ENCODE results near the gene B4GALNT1. TPM values are rescaled to one million over a fixed set of nuclear protein-coding genes. Genes with fewer than 3 reads are reported as not detected.

The B4GALNT1 gene
- total and polyA plus RNA-seq, 10 of the 15 experiments (the other 5 are each of a cell fraction or from before 2014, with no cell fraction given): 0.01 to 0.38 (median 0.14) TPM; not detected in 3

GRCh38 chr12:57623385-57623784 lies 9.6 kb downstream of the B4GALNT1 start:
- Histone ChIP-seq H3K4me1 (ENCODE audit: control insufficient read depth, insufficient read depth, low read length) (peaks cover 6% of the 10 kb centered on the region), H3K4me2 (ENCODE audit: control insufficient read depth, insufficient read depth) (no peak overlapping the region), H2AFZ (ENCODE audit: control insufficient read depth, low read depth, low read length) (no peak overlapping the region), H3K79me2 (ENCODE audit: control insufficient read depth, insufficient read depth, low read length) (no peaks in the 10 kb centered on the region), H3K9ac (ENCODE audit: control insufficient read depth, insufficient read depth, low read length) (no peak overlapping the region), H3K36me3 (ENCODE audit: control insufficient read depth in 2 of 2, insufficient read depth in 2 of 2, low read length in 1 of 2) (no peaks in the 10 kb centered on the region), H3K4me3 (no peak overlapping the region), H3K9me3 (replicated peaks; ENCODE audit: control insufficient read depth, insufficient read depth, low read length) (no peaks in the 10 kb centered on the region), H3K27me3 (replicated peaks in 1 of 2; ENCODE audit: control insufficient read depth in 2 of 2, insufficient read depth in 2 of 2, low read length in 1 of 2) (peaks cover 33 to 35% of the 10 kb centered on the region in 2 experiments; a peak in 3 of 4 replicates), H3K27ac (ENCODE audit: control insufficient read depth, insufficient read depth) (no peak overlapping the region), H4K20me1 (ENCODE audit: control insufficient read depth, insufficient read depth) (no peaks in the 10 kb centered on the region)
- TF ChIP-seq POLR2AphosphoS2 (IDR thresholded peaks at IDR 0.05; ENCODE audit: low read depth, low read length) (no peak), SMAD5 (IDR thresholded peaks at IDR 0.05; ENCODE audit: low read depth) (no peak), BACH1 (IDR thresholded peaks at IDR 0.05; ENCODE audit: borderline replicate concordance) (no peak), SMC3 (IDR thresholded peaks at IDR 0.05; ENCODE audit: borderline replicate concordance, low read length) (no peak), EP300 (IDR thresholded peaks at IDR 0.05; ENCODE audit: borderline replicate concordance in 1 of 2, control insufficient read depth in 1 of 2, low read depth in 2 of 2, low read length in 2 of 2) (no peak), CHD4 (IDR thresholded peaks at IDR 0.05) (no peak), TCF7 (IDR thresholded peaks at IDR 0.05; ENCODE audit: borderline replicate concordance) (no peak), MYC (IDR thresholded peaks at IDR 0.05; ENCODE audit: insufficient read depth, insufficient read length, insufficient replicate concordance, low read length, severe bottlenecking) (no peak), CUX1 (IDR thresholded peaks at IDR 0.05; ENCODE audit: insufficient replicate concordance, low read depth, low read length) (no peak), JUNB (IDR thresholded peaks at IDR 0.05) (no peak), NR2F1 (conservative IDR thresholded peaks at IDR 0.05) (no peak), ZNF687 (IDR thresholded peaks at IDR 0.05) (no peak), EZH2 (IDR thresholded peaks at IDR 0.05; ENCODE audit: borderline replicate concordance, control insufficient read depth, low read depth, low read length) (no peak), SUZ12 (IDR thresholded peaks at IDR 0.05; ENCODE audit: unreplicated experiment) (no peak), MYB (IDR thresholded peaks at IDR 0.05; ENCODE audit: borderline replicate concordance, low read depth, low read length) (no peak), PML (IDR thresholded peaks at IDR 0.05; ENCODE audit: low read length) (no peak)
- ChIA-PET SMC1A (ENCODE audit: uncharacterized antibody, unreplicated experiment) (interaction anchor here (1.0 kb wide), 1 partner anchor 11 kb away, joined by 3 read pairs; no protein-coding TSS in a partner anchor), RAD21 (ENCODE audit: unreplicated experiment) (interaction anchor here (2.0 kb wide), 1 partner anchor 40 kb away, joined by 12 read pairs; no protein-coding TSS in a partner anchor), CTCF (interaction anchor here (1.0 to 7.8 kb wide), 3 partner anchors 9 to 165 kb away, joined by 7 to 119 read pairs (median 12); no protein-coding TSS in a partner anchor), POLR2A (no interaction called here)
- no TSS peak for BruUV-seq (replicated peaks)
- no peak for DNase-seq (ENCODE audit: low read depth, low spot score)
- WGBS (ENCODE audit: insufficient coverage, insufficient replicate concordance, low lambda C conversion rate, missing lambda C conversion rate): 13% methylated on average over 2 of the region's 2 CpGs
- intact Hi-C loops (cut with micrococcal nuclease; ENCODE audit: unreplicated experiment): loop anchor here (5.0 kb wide), 1 partner anchor 166 kb away; the partner anchor contains the start of genes GLI1 and INHBE
- no peak for FAIRE-seq
- no peak for ATAC-seq
- in situ Hi-C loops (cut with MboI): no loop called here
